ENCODE results near the gene PSMD1. TPM values are rescaled to one million over a fixed set of nuclear protein-coding genes. Genes with fewer than 3 reads are reported as not detected.

The PSMD1 gene
- polyA plus RNA-seq, 1 donor (not counting 4 experiments of a cell fraction or from before 2014, with no cell fraction given) = 262 TPM

- H2AFZ ChIP-seq (ENCODE audit: control insufficient read depth, low read length) = no peak overlapping the region
- H4K20me1 ChIP-seq (ENCODE audit: control insufficient read depth, extremely low read depth, insufficient read depth, low read length) = no peaks in the 10 kb centered on the region
- dilution Hi-C loops (cut with MboI; ENCODE audit: extremely low pct_ligation_motif_present, low sequenced_read_pairs) = no loop called here
- H3K9ac ChIP-seq (ENCODE audit: control insufficient read depth, extremely low read depth, insufficient read depth, low read length) = no peak overlapping the region
- peaks cover 11 to 20% of the 10 kb centered on the region in 2 experiments for H3K36me3 ChIP-seq (ENCODE audit: control insufficient read depth in 2 of 2, extremely low read depth in 1 of 2, insufficient read depth in 2 of 2, low read length in 2 of 2)
- FAIRE-seq (no peak), DNase-seq (ENCODE audit: low read depth, low spot score) (no peak)
- H3K9me1 ChIP-seq (ENCODE audit: control insufficient read depth, extremely low read depth, insufficient read depth, low read length) = no peaks in the 10 kb centered on the region
- H3K4me3 ChIP-seq (ENCODE audit: control insufficient read depth in 2 of 3, extremely low read depth in 1 of 3, insufficient read depth in 2 of 3, low read depth in 1 of 3, low read length in 3 of 3) = no peak overlapping the region
- TF ChIP-seq CTCF (optimal IDR thresholded peaks at IDR 0.05 in 1 of 3, IDR thresholded peaks at IDR 0.05 in 1 of 3, conservative IDR thresholded peaks at IDR 0.05 in 1 of 3; ENCODE audit: extremely low read depth in 1 of 3, insufficient read depth in 2 of 3, low read length in 3 of 3) = no peak
- TF ChIP-seq EZH2 (IDR thresholded peaks at IDR 0.05; ENCODE audit: low read length) = no peak
- H3K27ac ChIP-seq (ENCODE audit: control insufficient read depth, insufficient read depth, low read length) = no peak overlapping the region
- no peaks in the 10 kb centered on the region for H3K79me2 ChIP-seq (ENCODE audit: control insufficient read depth, insufficient read depth, low read length)
- no peaks in the 10 kb centered on the region for H3K27me3 ChIP-seq (ENCODE audit: control insufficient read depth, extremely low read depth, insufficient read depth, low read length)
- no peaks in the 10 kb centered on the region for H3K4me1 ChIP-seq (ENCODE audit: control insufficient read depth, extremely low read depth, insufficient read depth, low read length)
- no peak overlapping the region for H3K4me2 ChIP-seq (ENCODE audit: control insufficient read depth, extremely low read depth, insufficient read depth, low read depth, low read length)
- no peaks in the 10 kb centered on the region for H3K9me3 ChIP-seq (ENCODE audit: control insufficient read depth, low read depth, low read length)
Measured at GRCh38 chr2:231170055-231170454, 113.4 kb downstream of the PSMD1 start.

GRCh38 chr2:231172025-231172424, 115.4 kb downstream of the PSMD1 start:
- Histone ChIP-seq H3K79me2 (ENCODE audit: control insufficient read depth, insufficient read depth, low read length) (no peaks in the 10 kb centered on the region), H3K27me3 (ENCODE audit: control insufficient read depth, extremely low read depth, insufficient read depth, low read length) (no peaks in the 10 kb centered on the region), H3K4me1 (ENCODE audit: control insufficient read depth, extremely low read depth, insufficient read depth, low read length) (no peaks in the 10 kb centered on the region), H3K9me1 (ENCODE audit: control insufficient read depth, extremely low read depth, insufficient read depth, low read length) (no peaks in the 10 kb centered on the region), H3K4me3 (ENCODE audit: control insufficient read depth in 2 of 3, extremely low read depth in 1 of 3, insufficient read depth in 2 of 3, low read depth in 1 of 3, low read length in 3 of 3) (no peak overlapping the region), H2AFZ (ENCODE audit: control insufficient read depth, low read length) (no peak overlapping the region), H3K9me3 (ENCODE audit: control insufficient read depth, low read depth, low read length) (no peaks in the 10 kb centered on the region), H3K27ac (ENCODE audit: control insufficient read depth, insufficient read depth, low read length) (no peak overlapping the region), H3K9ac (ENCODE audit: control insufficient read depth, extremely low read depth, insufficient read depth, low read length) (no peak overlapping the region), H3K36me3 (ENCODE audit: control insufficient read depth in 2 of 2, extremely low read depth in 1 of 2, insufficient read depth in 2 of 2, low read length in 2 of 2) (peaks cover 1 to 10% of the 10 kb centered on the region in 2 experiments), H3K4me2 (ENCODE audit: control insufficient read depth, extremely low read depth, insufficient read depth, low read depth, low read length) (no peak overlapping the region), H4K20me1 (ENCODE audit: control insufficient read depth, extremely low read depth, insufficient read depth, low read length) (no peaks in the 10 kb centered on the region)
- no peak for FAIRE-seq
- no peak for DNase-seq (ENCODE audit: low read depth, low spot score)
- TF ChIP-seq EZH2 (IDR thresholded peaks at IDR 0.05; ENCODE audit: low read length) (no peak), CTCF (optimal IDR thresholded peaks at IDR 0.05 in 1 of 3, IDR thresholded peaks at IDR 0.05 in 1 of 3, conservative IDR thresholded peaks at IDR 0.05 in 1 of 3; ENCODE audit: extremely low read depth in 1 of 3, insufficient read depth in 2 of 3, low read length in 3 of 3) (no peak)
- dilution Hi-C loops (cut with MboI; ENCODE audit: extremely low pct_ligation_motif_present, low sequenced_read_pairs) = no loop called here
